GM21526 (cell line): Measurements from ENCODE around the gene CLEC3A.
"Not testable (repeated sequence)": the region's sequence is repeated elsewhere in the genome, so short reads cannot be mapped to it uniquely, and the experiment has no call there.

Source experiments
- ATAC-seq: cut with Tn5 transposase; IDR thresholded peaks from one replicate; pipeline ENCODE4 v1.9.1; 2021; ENCODE audit warnings: moderate library complexity; ENCODE audit not compliant: unreplicated experiment, low FRiP score

Gene CLEC3A

GRCh38 chr16:78022347-78023060 is at the start of gene CLEC3A:
CLEC3A (plus strand) TSS chr16:78022548; CDS start chr16:78022627, 79 bp downstream.
- no peak for ATAC-seq

DNA sequence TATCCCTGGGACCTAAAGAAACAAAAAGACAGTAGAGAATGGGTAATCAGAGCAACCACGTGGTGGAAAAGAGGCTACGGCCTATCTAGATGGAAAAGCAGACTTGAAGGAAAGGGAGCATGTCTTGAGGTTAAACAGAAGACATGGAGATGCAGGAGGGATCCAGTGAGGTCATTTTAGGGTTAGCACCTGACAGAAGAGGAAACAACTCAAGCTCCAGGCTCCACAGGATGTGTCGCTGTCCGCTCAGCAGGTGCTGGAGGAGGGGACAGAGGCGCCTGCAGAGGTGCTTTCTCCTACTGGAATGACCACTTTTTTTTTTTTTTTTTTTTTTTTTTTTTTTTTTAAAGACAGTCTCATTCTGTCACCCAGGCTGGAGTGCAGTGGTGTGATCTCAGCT is 47.5 kb upstream of the CLEC3A start:
- ATAC-seq, result no peak

- ATAC-seq, result no peak
These were observed 46.4 kb upstream of the CLEC3A start for GRCh38 chr16:77975942-77976341.

DNA sequence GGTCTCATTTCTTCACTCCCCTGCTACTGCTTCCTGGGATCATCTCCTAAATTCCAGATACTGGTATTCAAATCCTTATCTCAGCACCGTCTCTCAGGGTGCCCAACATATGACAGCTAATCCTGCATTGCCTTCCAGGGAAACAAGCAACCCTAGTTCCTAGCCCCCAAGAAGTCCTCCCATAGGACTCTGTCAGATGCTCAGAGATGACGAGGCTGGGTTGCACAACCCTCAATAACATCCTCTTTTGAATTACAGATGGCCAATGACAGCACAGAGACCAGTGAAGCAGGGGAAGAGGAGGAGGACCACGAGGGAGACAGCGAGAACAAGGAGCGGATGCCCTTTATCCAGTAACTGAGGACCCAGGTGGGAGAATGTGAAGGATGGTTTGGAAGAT is 45.0 kb upstream of the CLEC3A start:
- ATAC-seq, result no peak

DNA sequence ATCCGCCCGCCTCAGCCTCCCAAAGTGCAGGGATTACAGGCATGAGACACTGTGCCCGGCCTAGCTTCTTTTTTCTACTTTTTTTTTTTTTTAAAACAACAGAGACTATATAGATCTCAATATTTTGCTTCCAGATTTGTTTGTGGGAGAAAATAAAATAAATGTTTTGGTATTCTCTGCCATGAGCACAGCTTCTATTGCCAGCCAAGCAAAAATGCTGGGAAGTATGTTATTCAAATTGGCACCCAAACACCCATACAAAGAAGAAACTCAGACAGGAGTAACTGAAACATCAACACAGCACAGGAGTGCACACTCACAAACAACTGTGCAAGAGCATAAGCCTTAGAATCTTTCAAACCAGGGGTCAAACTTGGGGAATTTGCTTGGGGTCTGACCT is 37.2 kb upstream of the CLEC3A start:
- no peak for ATAC-seq

- ATAC-seq, result no peak
These were observed 36.2 kb upstream of the CLEC3A start for GRCh38 chr16:77986011-77986740.

DNA sequence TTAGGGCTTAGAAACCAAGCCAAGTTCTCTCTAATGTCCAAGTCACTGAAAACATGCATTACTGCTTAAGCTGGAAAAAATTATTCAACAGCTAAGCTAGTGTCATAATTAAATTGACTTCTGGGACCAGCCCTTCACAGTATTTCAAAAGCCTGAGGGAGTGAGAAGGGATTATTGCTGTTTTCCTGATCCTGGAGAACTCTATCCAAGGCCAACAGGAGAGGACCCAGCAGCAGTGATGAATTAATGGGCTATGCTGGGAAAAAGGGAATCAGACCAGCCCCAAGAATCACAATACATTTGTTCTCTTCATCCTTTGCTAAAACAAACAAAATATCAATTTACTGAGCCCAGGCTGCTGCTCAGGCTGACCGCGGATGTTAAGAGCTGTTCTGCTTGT is 34.5 kb upstream of the CLEC3A start:
- no peak for ATAC-seq

DNA sequence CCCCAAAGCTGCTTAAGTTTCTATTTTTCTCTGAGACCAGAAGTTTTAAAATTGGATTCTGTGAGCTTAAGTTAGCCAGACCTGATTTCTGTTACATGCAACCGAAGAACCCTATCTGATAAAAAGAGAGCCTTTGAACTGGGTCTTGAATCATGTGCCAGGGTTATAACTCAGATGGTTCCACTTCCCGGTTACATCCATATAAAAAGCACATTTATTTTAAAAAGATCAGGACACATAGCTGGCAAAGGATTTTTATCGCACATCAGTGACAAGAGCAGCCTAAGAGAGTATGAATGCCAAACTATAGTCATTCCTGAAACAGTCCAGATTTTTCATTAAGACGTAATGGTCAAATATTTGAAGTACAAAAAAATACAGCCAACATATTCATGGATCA is 32.5 kb upstream of the CLEC3A start:
- no peak for ATAC-seq

GRCh38 chr16:77991701-77992100 is 30.6 kb upstream of the CLEC3A start:
- no peak for ATAC-seq

DNA sequence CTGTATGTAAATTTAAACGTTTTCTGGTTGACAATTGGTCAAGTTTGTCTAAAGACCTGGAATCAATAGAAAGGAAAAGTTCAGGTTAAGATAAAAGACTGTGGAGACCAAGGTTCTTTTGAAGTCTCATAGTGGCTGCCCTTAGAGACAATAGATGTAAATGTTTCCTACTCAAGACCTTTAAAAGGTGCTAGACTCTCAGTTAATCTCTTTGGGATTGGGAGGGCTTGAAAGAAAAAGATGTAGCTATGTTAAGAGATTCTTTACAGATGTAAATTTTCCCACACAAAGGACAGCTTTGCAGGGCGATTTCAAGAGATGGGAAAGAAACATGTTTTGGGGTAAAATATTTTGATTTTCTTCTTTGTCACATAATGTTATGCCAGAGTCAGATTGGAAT is 30.0 kb upstream of the CLEC3A start:
- ATAC-seq, result not testable (repeated sequence)

DNA sequence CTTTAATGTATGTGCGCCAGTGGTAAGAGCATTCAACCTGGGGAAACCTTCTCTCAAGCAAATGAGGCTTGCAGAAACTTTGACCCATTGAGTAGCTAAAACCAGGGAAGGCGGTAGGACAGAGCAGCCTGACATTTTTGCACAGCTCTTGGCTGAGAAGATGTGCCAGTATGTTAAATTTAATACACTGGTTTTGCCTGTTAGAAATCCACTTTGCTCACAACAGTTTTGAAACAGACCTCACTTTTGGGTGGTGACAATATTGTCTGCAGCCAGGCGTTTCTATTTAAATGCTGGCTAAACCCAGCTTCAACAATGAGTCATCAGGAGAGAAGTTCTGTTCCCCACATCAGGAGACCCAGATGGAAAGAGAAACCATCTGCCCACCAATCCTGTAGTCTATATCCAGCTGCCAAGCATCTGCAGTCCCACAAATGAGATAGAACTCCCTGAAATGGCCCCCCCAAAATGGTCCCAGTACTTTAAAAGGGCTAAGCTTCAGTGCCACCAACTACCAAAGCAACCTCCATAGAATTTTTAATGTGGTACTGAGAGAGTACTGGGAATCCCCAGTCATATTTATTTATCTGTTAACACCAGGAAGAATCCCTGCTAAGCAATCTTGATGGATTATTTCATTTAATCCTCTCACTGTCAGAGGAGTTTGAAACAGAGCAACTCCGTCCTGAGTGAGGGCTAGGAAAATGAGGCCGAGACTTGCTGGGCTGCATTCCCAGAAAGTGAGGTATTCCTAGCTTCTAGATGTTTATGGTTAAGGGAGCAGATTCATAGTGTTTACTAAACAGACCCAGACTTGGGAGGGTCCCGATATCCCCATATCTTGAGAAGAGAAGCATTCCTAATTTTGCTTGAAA is 29.0 kb upstream of the CLEC3A start:
- no peak for ATAC-seq

- ATAC-seq, result no peak
These were observed 26.4 kb upstream of the CLEC3A start for GRCh38 chr16:77995843-77996455.

GRCh38 chr16:77998350-77999023 is 23.9 kb upstream of the CLEC3A start:
- ATAC-seq, result no peak

DNA sequence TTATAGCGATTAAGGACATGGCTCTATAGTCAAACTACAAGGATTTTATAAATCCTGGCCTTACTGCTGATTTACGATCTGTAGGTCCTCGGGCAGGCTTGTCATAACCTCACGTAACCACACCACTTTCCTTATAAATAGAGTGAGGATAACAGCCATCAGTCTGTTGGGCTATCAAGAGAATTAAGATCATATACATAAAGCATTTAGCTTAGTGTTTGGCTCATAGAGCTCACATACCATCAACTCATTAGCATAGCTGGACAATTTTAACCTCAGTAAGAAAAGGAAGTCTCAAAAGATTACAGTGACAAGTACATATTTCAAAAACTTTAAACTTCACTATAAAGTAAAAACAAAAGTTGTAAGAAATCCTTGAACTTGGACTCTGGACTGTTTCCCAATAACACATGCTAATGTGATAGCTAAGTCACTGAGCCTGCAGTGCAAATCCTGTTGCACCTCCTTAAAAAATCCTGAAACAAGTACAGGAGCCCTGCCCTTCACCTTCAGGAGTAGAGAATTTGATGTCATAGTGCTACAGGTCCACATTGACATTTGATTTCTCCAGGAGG is 20.8 kb upstream of the CLEC3A start:
- no peak for ATAC-seq

GRCh38 chr16:78002915-78003538 is 19.3 kb upstream of the CLEC3A start:
- ATAC-seq, result peak; percentile 97

GRCh38 chr16:78004517-78004916 is 17.8 kb upstream of the CLEC3A start:
- no peak for ATAC-seq

- ATAC-seq, result no peak
These were observed 16.5 kb upstream of the CLEC3A start for GRCh38 chr16:78005881-78006280.

DNA sequence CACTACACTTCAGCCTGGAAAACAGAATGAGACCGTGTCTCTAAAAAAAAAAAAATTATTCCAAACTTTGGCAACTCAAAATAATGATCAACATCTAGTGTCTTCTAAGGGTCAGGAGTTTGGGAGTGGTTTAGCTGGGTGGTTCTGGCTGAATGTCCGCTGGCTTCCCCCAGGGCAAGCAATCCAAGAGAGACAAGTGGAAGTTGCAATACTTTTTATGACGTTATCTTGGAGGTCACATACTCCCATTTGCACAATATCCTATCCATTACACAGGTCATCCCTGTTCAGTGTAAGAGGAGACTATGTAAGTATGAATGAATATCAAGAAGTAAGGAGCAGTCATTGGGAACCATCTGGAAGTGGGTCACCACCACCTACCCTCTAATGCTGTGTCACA is 15.2 kb upstream of the CLEC3A start:
- ATAC-seq, result no peak

- ATAC-seq, result no peak
These were observed 1.8 kb downstream of the CLEC3A start for GRCh38 chr16:78024159-78024558.
